ENCODE data around the gene AKR7A2. TPM values are rescaled to one million over a fixed set of nuclear protein-coding genes. Genes with fewer than 3 reads are reported as not detected.

AKR7A2 gene
- total and polyA plus RNA-seq, 9 of the 15 experiments (the other 6 are each of a cell fraction or from before 2014, with no cell fraction given) = 2.0 to 78.4 (median 49.4) TPM

- TF ChIP-seq, protein P1, sequence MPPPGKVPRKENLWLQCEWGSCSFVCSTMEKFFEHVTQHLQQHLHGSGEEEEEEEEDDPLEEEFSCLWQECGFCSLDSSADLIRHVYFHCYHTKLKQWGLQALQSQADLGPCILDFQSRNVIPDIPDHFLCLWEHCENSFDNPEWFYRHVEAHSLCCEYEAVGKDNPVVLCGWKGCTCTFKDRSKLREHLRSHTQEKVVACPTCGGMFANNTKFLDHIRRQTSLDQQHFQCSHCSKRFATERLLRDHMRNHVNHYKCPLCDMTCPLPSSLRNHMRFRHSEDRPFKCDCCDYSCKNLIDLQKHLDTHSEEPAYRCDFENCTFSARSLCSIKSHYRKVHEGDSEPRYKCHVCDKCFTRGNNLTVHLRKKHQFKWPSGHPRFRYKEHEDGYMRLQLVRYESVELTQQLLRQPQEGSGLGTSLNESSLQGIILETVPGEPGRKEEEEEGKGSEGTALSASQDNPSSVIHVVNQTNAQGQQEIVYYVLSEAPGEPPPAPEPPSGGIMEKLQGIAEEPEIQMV (tag; conservative IDR thresholded peaks at IDR 0.05; ENCODE audit: low read depth) = no peak
- peak; percentile 91 for TF ChIP-seq PCBP1 (IDR thresholded peaks at IDR 0.05; ENCODE audit: low read depth, low read length, poor library complexity, severe bottlenecking)
- TF ChIP-seq MAFK (IDR thresholded peaks at IDR 0.05; ENCODE audit: low read length) = no peak
- TF ChIP-seq BRD9 (IDR thresholded peaks at IDR 0.05; ENCODE audit: low read depth, partially characterized antibody) = peak; percentile 61
- no peak for TF ChIP-seq HES1 (IDR thresholded peaks at IDR 0.05; ENCODE audit: low read depth)
- TF ChIP-seq BRD4 (IDR thresholded peaks at IDR 0.05) = peak; percentile 82; the same call in 1 of the 2 replicates
- no peak for TF ChIP-seq SNAPC5 (CRISPR knock-in tag; IDR thresholded peaks at IDR 0.05)
- peak; percentile 69 for TF ChIP-seq GMEB1 (CRISPR knock-in tag; IDR thresholded peaks at IDR 0.05)
- TF ChIP-seq HNRNPL (IDR thresholded peaks at IDR 0.05; ENCODE audit: low read depth, low read length) = peak; percentile 79
- peak; percentile 93 for TF ChIP-seq HMGN3 (IDR thresholded peaks at IDR 0.05; ENCODE audit: borderline replicate concordance, extremely low read depth, insufficient read length, low read depth, low read length)
- TF ChIP-seq ARHGAP35 (IDR thresholded peaks at IDR 0.05; ENCODE audit: partially characterized antibody) = no peak
- TF ChIP-seq MIER1 (IDR thresholded peaks at IDR 0.05; ENCODE audit: low read depth) = no peak
- TF ChIP-seq KHSRP (IDR thresholded peaks at IDR 0.05) = no peak
- TF ChIP-seq RBFOX2 (IDR thresholded peaks at IDR 0.05; ENCODE audit: low read depth, low read length) = peak; percentile 93
- TF ChIP-seq, protein P2, sequence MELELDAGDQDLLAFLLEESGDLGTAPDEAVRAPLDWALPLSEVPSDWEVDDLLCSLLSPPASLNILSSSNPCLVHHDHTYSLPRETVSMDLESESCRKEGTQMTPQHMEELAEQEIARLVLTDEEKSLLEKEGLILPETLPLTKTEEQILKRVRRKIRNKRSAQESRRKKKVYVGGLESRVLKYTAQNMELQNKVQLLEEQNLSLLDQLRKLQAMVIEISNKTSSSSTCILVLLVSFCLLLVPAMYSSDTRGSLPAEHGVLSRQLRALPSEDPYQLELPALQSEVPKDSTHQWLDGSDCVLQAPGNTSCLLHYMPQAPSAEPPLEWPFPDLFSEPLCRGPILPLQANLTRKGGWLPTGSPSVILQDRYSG (tag; conservative IDR thresholded peaks at IDR 0.05; ENCODE audit: low read depth) = no peak
- no peak for TF ChIP-seq ZNF217 (CRISPR knock-in tag; IDR thresholded peaks at IDR 0.05)
- no peak for TF ChIP-seq ZNF699 (CRISPR knock-in tag; IDR thresholded peaks at IDR 0.05; ENCODE audit: insufficient replicate concordance)
- TF ChIP-seq, protein P3, sequence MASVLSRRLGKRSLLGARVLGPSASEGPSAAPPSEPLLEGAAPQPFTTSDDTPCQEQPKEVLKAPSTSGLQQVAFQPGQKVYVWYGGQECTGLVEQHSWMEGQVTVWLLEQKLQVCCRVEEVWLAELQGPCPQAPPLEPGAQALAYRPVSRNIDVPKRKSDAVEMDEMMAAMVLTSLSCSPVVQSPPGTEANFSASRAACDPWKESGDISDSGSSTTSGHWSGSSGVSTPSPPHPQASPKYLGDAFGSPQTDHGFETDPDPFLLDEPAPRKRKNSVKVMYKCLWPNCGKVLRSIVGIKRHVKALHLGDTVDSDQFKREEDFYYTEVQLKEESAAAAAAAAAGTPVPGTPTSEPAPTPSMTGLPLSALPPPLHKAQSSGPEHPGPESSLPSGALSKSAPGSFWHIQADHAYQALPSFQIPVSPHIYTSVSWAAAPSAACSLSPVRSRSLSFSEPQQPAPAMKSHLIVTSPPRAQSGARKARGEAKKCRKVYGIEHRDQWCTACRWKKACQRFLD (CRISPR knock-in tag; IDR thresholded peaks at IDR 0.05) = peak; percentile 39; the same call in 1 of the 2 replicates
- TF ChIP-seq, protein P4, sequence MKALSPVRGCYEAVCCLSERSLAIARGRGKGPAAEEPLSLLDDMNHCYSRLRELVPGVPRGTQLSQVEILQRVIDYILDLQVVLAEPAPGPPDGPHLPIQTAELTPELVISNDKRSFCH (CRISPR knock-in tag; IDR thresholded peaks at IDR 0.05) = no peak
- TF ChIP-seq, protein P4 (tag; IDR thresholded peaks at IDR 0.05) = peak; percentile 65; the same call in 1 of the 2 replicates
Measured at GRCh38 chr1:19311931-19312781, at the start of gene AKR7A2, which contains the start of gene SLC66A1 (continued).

Measured in K562 (cell line).